ENCODE measurements around the gene CAAP1.
"Not testable (repeated sequence)": the region's sequence is repeated elsewhere in the genome, so short reads cannot be mapped to it uniquely, and the experiment has no call there.

DNA sequence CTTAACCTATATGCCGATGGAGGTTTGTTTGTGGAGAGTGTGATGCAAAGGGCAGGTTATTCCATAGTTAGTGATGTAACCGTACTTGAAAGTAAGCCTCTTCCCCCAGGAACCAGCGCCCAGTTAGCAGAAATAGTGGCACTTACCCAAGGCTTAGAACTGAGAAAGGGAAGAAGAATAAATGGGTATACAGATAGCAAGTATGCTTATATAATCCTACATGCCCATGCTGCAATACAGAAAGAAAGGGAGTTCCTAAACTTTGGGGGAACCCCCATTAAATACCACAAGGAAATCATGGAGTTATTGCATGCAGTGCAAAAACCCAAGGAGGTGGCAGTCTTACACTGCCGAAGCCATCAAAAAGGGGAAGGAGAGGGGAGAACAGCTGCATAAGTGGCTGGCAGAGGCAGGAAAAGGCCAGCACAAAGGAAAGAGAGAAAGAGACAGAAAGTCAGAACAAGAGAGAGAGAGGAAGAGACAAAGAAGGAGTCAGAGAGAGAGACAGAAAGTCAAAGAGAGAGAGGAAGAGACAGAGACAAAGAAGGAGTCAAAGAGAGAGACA, 64.1 kb downstream of the CAAP1 start:
- not testable (repeated sequence) for TF ChIP-seq POLR2A, CTCF (IDR thresholded peaks at IDR 0.05)

Data from right lobe of liver (tissue), 4 donors.